ENCODE measurements around the gene FCER2. TPM values are rescaled to one million over a fixed set of nuclear protein-coding genes. Genes with fewer than 3 reads are reported as not detected.
"Not testable (repeated sequence)": the region's sequence is repeated elsewhere in the genome, so short reads cannot be mapped to it uniquely, and the experiment has no call there.

FCER2 gene, protein sequence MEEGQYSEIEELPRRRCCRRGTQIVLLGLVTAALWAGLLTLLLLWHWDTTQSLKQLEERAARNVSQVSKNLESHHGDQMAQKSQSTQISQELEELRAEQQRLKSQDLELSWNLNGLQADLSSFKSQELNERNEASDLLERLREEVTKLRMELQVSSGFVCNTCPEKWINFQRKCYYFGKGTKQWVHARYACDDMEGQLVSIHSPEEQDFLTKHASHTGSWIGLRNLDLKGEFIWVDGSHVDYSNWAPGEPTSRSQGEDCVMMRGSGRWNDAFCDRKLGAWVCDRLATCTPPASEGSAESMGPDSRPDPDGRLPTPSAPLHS
- total RNA-seq: not detected in 2 replicates

DNA sequence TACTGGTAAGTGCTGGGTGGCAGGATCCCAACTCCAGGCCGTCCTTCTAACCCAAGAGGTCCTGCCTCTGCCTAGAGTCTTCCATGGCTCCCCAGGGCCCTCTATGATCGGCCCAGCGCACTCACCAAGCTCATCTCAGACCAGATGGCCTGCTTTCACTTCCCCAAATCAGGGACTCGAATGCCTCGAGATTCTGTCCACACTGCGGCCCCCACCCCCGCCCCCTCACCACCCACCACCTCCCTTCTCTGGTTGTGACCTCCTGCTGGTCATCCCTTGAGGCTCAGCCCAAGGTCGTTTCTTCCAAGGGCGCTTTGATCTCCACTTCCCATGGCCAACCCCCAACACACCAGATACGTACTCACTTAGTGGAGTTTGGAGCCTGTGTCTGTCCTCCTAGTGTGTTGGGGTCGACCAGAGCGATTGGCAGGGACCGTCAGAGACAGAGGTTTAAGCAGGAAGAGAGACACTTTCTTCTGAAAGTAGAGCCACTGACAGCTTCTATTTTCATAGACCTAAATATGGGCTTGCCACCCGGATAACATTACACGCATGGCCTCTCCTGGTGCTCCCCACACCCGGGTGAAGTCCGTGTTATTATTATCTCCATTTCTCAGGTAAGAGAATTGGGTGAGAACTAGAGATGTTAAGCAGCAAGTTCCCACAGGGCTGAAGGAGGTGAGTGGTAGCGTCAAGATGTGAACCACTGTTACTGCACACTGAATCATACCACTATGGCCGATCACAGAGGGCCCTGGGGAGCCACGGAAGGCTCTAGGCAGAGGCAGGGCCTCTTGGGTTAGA, at the start of gene FCER2:
FCER2 (minus strand) TSS at position 478 of the 804 bp plus-strand sequence. CDS start 2,371 bp downstream, outside the sequence.
- intact Hi-C loops (cut with micrococcal nuclease): no loop called here

DNA sequence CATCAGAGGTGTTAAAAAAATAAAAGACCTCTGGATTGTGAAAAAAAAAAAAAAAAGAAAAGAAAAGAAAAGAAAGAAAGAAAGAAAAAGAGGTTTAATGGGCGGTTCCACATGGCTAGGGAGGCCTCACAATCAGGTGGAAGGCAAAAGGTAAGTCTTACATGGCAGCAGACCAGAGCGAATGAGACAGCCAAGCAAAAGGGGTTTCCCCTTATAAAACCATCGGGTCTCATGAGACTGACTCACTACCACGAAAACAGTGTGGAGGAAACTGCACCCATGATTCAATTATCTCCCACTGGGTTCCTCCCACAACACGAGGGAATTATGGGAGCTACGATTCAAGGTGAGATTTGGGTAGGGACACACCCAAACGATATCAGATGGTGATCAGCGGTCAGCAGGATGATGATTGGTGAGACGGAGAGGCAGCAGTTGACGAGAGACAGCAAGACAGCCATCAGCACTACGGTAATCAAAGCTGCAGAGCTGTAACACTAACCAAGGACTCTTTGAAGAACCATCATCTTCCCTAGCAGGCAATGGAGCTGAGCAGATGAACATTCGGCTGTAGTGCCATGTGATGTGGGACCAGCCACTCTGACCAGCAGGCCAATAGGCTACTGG, 49.3 kb upstream of the FCER2 start:
- intact Hi-C loops (cut with micrococcal nuclease): no loop called here

DNA sequence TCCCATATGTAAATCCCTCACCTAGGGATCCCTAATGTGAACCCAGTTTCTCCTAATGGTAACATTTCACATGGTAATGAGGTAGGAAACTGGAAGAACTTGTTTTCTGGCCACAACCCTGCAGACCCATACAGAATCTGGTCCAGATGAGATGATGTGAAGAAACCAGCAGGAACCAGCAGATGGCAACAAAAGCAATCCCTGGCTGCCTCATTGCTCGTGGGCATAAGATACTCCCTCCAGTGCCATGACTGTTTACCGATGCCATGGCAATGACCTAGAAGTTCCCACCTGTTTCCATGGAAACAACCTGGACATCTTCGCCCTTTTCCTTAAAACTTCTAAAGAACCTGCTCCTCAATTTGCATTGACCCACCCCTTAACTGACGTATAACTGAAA, 46.8 kb upstream of the FCER2 start:
- intact Hi-C loops (cut with micrococcal nuclease): no loop called here

DNA sequence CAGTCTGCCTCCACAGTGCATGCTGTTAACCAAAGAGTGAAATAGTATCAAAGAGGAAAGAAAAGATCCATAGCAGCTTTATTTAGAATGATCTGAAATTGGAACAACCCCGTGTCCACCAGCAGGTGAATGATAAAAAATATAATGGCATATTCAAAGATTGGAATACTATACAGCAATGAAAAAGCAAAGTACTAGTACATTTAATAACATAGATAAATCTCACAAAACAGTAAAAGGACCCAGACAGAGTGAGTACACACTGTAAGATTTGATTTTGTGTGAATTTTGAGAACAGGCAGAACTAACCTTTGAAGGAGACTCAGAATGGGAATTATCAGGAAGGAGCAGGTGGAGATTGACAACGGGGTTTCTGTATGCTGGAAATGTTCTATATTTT, 46.2 kb upstream of the FCER2 start:
- intact Hi-C loops (cut with micrococcal nuclease): no loop called here

DNA sequence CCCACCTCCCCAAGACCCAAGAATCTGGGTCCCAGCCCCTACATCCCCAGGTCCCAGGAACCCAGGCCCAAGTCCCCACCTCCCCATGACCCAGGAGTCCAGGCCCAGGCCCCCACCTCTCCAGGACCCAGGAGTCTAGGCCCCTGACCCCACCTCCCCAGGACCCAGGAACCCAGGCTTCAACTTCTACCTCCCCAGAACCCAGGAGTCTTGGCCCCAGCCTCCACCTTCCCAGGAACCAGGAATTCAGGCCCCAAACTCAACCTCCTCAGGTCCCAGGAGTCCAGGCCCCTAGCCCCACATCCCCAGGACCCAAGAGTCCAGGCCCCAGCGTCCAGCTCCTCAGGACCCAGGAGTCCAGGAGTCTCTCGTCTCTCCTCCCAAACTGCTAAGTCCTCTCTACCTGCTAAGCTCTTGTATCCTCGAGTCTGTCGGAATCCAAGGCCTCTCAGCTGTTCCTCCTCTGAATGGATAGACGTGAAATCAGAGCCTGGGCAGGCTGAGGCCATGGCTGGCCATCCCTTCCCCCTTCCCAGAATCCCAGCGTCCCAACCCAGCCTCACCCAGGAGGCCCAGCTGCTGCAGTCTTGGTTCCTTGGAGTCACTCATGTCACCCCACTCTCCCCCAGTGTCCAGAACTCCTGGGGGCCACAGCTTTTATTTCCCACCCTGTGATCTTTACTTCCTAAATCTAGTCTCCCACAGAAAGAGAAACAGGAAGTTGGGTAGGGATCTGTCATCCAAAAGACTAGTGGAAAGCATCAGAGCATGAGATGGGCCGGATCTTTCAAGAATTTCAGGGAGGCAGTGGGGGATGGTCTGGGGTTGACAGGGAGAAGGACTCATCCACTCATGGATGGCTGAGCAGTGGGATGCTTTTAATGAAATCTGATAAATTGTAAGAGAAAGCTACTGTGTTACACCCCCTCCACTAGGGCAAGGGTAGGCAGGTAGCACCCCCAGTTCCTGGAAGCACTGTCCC, 45.3 kb upstream of the FCER2 start, which contains the start of gene CD209:
CD209 (minus strand) TSS at position 632 of the 982 bp plus-strand sequence; CDS start at position 609, 23 bp downstream.
- intact Hi-C loops (cut with micrococcal nuclease): no loop called here

DNA sequence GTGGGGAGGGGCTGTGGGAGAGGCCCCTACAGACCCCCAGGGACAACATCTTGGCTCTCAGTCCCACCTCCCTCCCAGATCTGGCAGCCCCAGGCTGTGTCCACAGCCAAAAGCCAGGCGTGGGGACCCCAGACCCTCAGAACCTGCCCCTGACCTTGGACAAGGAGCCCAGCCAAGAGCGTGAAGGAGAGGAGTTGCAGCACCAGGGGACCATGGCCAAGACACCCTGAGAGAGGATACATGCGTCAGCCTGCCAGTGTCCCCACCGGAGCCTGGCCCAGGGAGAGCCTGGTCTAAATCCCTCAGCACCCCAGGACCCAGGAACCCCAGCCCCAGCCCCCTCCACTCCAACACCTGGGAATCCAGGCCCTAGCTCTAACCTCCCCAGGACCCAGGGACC, 44.4 kb upstream of the FCER2 start:
- intact Hi-C loops (cut with micrococcal nuclease): not testable (repeated sequence)

DNA sequence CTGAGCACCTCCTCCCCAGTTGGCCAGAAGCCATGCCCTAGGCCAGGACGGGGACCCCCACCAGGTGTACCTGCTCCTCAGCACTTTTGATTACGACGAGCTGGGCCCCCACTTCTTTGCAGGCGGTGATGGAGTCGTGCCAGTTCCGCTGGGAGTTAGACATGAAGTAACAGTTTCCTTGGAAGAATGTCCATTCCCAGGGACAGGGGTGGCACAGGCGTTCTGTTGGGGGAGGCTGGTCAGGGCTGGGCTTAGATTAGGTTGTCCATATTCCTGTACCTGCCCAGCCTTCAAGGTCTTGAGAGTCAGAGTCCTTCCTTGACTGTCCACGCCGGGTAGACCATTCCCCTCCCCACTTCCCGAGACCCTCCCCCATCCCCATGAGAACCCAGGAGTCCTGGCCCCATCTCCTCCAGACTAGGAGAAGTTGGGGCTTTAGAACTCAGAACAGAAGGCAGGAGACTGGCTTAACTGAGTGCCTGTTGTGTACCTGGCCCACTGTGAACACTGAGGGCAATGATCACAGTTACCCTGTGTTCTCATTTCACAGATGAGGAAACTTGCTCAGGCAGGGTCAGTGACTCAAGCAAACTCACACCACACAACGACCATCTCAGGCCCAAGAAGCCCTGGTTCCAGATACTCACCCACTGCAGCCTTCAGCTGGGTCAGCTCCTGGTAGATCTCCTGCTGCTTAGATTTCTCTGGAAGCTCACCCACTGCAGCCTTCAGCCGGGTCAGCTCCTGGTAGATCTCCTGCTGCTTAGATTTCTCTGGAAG, 43.1 kb upstream of the FCER2 start:
- intact Hi-C loops (cut with micrococcal nuclease): no loop called here

DNA sequence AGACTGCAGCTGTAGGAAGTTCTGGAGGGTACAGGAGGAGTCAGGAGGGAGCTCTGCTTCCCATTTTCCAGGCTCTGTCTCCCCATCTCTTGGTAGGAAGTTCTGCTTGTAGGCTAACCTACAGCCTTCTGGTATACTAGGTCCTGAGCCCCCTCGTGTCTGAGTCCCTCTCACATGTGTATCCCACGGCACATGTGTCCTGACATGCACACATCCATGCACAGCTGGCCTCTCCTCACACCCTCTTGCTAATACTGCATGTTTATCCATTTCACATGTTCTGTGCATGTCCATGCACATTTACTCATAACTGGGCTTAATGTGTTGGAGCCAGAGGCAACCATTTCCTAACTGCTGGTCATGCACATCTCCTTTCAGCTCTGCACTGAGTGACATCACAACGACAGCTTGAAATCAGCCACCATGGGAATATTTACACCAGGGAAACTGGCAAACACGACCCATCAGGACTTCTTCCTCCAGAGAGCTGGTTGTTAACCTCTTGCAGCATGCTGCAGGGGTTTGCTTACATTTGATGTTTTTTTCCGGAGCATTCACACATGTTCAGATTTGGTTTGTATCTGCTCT, 42.4 kb upstream of the FCER2 start:
- intact Hi-C loops (cut with micrococcal nuclease): no loop called here

DNA sequence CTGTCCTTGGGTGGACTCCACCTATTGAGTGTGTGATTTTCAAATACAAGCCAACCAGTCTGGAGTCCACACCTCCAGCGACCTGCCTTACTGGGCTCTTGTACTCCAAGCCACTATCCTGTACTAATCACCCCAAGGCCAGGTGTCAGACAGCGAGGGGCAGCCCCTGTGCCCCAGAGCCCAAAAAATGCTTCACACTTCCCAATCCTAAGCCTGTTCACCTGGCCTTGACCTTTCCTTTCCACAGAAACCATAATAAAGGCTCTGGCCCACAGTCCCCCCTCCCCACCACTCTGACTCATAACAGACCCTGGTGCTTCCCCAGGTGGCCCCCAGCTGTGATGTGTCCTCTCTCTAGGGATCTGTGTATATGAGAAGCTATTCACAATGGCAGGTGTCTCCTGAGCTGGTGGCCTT, 41.5 kb upstream of the FCER2 start:
- intact Hi-C loops (cut with micrococcal nuclease): no loop called here

DNA sequence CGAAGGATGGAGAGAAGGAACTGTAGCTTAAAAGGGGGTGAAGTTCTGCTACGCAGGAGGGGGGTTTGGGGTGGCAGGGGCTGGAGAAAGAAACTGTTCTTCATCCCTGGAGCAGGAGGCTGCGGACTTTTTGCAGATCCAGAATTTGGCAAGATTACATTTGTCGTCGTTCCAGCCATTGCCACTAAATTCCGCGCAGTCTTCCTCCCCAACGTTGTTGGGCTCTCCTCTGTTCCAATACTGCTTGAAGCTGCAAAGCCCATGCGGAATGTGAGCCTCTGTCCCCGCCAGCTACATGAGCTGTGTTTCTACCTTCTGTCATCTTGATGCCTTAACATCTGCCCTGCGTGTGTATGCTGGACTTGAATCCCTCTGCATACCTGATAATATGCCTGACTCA, 41.1 kb upstream of the FCER2 start:
- intact Hi-C loops (cut with micrococcal nuclease): no loop called here

DNA sequence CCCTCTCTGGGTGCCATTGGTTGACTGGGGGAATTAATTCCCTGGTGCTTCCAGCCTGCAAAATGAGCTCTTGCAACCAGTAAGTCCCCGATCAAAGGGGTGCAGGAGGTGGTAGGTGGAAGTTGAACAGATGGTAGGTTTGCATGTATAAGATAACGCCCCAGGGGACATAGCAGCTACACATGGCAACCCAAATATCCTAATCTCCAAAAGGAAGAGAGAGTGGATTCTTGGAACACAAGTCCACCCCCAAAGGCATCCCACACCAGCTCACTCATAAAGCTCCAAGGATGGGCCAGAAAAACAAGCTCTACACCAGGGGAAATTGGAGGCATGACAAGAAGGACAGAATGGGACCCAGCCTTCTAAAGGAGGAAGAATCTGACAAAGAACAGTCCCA, 40.6 kb upstream of the FCER2 start:
- intact Hi-C loops (cut with micrococcal nuclease): no loop called here

DNA sequence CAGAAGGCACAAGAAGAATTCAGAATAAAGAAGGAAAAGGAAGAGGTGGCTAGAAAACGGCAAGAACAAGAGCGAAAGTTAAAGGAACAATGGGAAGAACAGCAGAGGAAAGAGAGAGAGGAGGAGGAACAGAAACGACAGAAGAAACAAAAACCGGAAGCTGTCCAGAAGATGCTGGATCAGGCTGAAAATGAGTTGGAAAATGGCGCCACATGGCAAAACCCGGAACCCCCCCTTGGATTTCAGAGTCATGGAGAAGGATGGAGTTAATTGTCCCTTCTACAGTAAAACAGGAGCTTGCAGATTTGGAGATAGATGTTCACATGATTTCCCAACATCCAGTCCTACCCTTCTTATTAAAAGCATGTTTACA, 38.7 kb upstream of the FCER2 start:
- intact Hi-C loops (cut with micrococcal nuclease): no loop called here

DNA sequence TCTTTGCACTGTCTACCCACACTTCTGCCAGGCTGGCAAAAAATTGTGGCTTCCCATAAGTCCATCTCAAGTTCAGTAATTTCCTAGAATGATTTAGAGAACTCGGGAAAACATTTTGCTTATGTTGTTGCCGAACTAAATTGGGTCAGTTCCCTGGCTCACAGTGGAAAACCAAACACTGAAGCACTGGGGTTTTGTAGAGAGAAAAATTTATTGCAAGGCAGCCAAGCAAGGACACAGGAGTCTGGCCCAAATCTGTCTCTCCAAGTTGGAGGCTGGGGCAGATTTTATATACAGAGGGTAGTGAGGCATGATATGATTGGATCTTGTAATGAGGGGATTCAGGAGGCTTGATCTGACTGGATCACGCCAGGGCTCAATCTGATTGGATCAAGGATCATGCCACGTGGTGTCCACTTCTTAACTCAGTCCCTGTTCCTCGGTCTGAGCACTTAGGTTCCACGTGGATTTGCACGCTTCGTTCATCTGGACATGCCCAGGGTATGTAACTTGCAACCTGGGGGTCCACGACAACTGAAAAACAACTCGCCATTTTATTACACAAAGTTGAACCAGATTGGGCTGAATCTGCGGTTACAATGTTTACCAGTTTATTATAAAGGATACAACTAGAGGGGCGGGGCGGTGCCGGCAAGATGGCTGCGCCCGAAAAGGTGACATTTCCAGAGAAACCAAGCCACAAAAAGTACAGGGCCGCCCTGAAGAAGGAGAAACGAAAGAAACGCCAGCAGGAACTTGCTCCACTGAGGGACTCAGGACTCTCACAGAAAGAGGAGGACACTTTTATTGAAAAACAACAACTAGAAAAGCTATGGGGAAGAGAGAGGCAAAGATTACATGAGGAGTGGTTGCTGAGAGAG, 38.1 kb upstream of the FCER2 start:
- intact Hi-C loops (cut with micrococcal nuclease): no loop called here

DNA sequence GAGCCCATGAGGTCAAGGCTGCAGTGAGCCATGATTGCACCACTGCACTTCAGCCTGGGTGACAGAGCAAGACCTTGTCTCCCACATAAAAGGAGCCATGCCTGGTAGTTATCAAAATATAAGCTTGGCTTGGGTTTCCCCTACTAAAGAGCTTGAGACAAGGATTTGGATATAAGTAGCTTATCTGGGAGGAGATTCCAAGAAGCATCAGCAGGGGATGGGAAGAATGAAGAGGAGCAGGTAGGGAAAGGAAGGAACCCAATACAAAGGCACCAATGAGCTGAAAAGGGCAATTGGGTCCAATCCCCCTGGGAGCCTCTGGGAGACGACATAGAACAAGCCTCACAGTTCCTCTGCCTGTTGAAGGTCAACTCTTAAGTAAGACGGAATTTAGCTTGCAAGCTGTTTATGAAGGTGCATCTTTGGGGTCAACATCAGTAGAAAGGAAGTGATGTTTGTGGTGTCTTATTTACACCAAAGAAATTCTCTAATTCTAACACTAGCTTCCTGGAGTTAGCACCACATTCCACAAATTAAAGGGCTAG, 37.4 kb upstream of the FCER2 start:
- intact Hi-C loops (cut with micrococcal nuclease): no loop called here

DNA sequence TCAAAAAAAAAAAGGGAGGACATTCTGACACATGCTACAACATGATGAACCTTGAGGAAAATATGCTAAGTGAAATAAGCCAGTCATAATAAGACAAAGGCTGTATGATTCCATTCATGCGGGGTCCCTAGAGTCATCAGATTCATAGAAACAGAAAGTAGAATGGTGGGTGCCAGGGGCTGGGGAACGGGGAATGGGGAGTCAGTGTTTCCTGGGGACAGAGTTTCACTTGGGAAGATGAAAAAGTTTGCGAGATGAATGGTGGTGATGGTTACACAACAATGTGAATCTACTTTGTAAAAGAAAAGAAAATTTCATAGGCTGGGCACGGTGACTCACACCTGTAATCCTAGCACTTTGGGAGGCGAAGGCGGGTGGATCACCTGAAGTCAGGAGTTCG, 36.1 kb upstream of the FCER2 start:
- intact Hi-C loops (cut with micrococcal nuclease): no loop called here

DNA sequence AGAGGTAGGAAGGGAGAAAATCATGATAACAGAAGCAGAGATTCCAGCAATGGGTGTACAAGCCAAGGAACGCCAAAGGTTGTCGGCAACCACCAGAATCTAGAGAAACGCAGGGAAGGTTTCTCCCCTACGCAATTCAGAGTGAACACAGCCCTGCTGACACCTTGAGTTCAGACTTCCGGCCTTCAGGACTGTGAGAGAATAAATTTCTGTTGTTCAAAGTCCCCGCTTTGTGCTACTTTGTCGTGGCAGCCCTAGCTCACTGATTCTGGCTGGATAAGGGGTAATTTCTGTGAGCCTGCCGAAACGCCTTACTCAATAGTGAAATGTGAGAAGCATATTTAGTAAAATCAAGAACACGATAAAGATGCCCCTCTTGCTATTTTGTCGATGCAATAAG, 35.3 kb upstream of the FCER2 start:
- intact Hi-C loops (cut with micrococcal nuclease): no loop called here

DNA sequence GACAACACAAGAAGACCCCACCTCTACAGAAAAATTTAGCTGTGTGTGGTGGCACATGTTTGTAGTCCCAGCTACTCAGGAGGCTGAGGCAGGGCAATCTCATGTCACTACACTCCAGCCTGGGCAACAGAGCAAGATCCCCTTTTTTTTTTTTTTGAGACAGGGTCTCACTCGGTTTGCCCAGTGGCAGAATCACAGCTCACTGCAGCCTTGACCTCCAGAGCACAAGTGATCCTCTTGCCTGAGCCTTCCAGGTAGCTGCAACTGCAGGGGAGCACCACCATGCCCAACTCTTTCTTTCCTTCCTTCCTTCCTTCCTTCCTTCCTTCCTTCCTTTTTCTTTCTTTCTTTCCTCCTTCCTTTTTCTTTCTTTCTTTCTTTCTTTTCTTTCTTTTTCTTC, 34.2 kb upstream of the FCER2 start:
- intact Hi-C loops (cut with micrococcal nuclease): no loop called here

Measured in T-helper 1 cell treated with Interleukin-12 subunit alpha and Interleukin-12 subunit beta and Interleukin-4 antibody, amounts not matched to agents 30 ng/mL and 1 ng/mL, for 36 hours (primary cell).